ENCODE results near the gene RBM48.
A peak's percentile ranks its signal among the peaks of the same experiment; 100 is the strongest.
"Not testable (repeated sequence)": the region's sequence is repeated elsewhere in the genome, so short reads cannot be mapped to it uniquely, and the experiment has no call there.

RBM48 gene

GRCh38 chr7:92517631-92518030 is 11.0 kb upstream of the RBM48 start:
- DNase-seq (ENCODE audit: low read depth): no peak

DNA sequence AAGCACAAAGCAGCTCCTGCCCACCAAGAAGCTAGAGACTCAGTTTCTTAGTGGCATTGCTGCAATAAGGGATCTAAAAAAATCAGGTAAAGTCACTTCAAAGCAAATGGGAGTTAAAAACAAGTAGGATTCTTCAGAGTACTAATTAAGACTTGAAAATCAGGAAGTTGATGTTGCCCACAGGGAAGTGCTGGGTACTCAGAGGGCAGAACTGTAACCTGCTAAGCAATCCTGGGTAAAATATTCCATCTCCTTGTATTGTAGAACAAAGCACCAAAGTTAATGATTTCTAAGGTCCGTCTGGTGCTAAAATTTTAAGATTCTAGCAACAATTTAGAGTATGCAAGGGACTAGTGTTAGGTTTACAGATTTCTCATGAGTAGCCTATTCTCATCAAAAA is 8.6 kb upstream of the RBM48 start:
- no peak for DNase-seq (ENCODE audit: low read depth)
- no peak for TF ChIP-seq CTCF (IDR thresholded peaks at IDR 0.05; ENCODE audit: insufficient read depth, low read depth, low read length, missing control alignments)
- no peak overlapping the region for H3K4me3 ChIP-seq (ENCODE audit: low read length)

More at GRCh38 chr7:92517631-92518030, 11.0 kb upstream of the RBM48 start:
- H3K4me3 ChIP-seq (ENCODE audit: low read length): no peak overlapping the region
- no peak for TF ChIP-seq CTCF (IDR thresholded peaks at IDR 0.05; ENCODE audit: insufficient read depth, low read depth, low read length, missing control alignments)

DNA sequence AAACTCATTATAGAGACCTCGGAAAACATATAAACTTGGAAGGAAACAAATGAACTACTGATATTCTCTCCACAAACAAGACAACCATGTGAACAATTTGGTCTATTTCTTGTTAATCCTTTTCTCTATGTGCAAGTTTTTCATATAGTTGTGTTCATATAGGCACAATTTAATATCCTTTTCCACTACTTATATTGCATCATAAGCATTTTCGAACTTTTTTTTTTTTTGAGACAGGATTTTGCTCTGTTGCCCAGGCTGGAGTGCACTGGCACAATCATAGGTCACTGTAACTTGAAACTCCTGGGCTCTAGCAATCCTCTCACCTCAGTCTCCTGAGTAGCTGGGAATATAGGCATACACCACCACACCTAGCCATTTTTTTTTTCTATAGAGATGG is 5.5 kb upstream of the RBM48 start:
- TF ChIP-seq CTCF (IDR thresholded peaks at IDR 0.05; ENCODE audit: insufficient read depth, low read depth, low read length, missing control alignments): no peak
- H3K4me3 ChIP-seq (ENCODE audit: low read length): no peak overlapping the region
- DNase-seq (ENCODE audit: low read depth): no peak

GRCh38 chr7:92527300-92528187 is 1.1 kb upstream of the RBM48 start:
- TF ChIP-seq CTCF (IDR thresholded peaks at IDR 0.05; ENCODE audit: insufficient read depth, low read depth, low read length, missing control alignments): peak; percentile 23
- peak overlapping the region; percentile 77 for H3K4me3 ChIP-seq (ENCODE audit: low read length)
- DNase-seq (ENCODE audit: low read depth): peak; percentile 63

GRCh38 chr7:92528958-92529264 is 316 bp downstream of the RBM48 start:
- no peak for DNase-seq (ENCODE audit: low read depth)
- TF ChIP-seq CTCF (IDR thresholded peaks at IDR 0.05; ENCODE audit: insufficient read depth, low read depth, low read length, missing control alignments): no peak
- H3K4me3 ChIP-seq (ENCODE audit: low read length): peak overlapping the region; percentile 100

GRCh38 chr7:92534572-92534971 is 6.0 kb downstream of the RBM48 start:
- no peak for TF ChIP-seq CTCF (IDR thresholded peaks at IDR 0.05; ENCODE audit: insufficient read depth, low read depth, low read length, missing control alignments)
- H3K4me3 ChIP-seq (ENCODE audit: low read length): no peak overlapping the region

DNA sequence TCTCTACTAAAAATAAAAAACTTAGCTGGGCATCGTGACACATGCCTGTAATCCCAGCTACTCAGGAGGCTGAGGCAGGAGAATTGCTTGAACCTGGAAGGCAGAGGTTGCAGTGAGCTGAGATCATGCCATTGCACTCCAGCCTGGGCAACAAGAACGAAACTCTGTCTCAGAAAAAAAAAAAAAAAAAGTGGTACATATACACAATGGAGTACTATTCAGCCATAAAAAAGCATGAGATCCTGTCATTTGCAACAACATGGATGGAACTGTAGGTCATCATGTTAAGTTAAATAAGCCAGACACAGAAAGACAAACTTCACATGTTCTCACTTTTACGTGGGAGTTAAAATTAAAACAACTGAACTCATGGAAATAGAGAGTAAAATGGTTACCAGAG is 14.9 kb downstream of the RBM48 start:
- H3K4me3 ChIP-seq (ENCODE audit: low read length); DNase-seq (ENCODE audit: low read depth): not testable (repeated sequence)

More at GRCh38 chr7:92534572-92534971, 6.0 kb downstream of the RBM48 start:
- no peak for DNase-seq (ENCODE audit: low read depth)

DNA sequence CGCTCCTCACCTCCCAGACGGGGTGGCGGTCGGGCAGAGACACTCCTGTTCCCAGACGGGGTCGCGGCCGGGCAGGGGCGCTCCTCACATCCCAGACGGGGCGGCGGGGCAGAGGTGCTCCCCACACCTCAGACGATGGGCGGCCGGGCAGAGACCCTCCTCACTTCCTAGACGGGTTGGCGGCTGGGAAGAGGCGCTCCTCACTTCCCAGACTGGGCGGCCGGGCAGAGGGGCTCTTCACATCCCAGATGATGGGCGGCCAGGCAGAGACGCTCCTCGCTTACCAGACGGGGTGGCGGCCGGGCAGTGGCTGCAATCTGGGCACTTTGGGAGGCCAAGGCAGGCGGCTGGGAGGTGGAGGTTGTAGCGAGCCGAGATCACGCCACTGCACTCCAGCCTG is 16.5 kb downstream of the RBM48 start:
- DNase-seq (ENCODE audit: low read depth); H3K4me3 ChIP-seq (ENCODE audit: low read length): not testable (repeated sequence)
